NB4 (cell line): ENCODE measurements around the gene CGREF1.

Experiments
- MYC ChIP-seq: IDR thresholded peaks from 2 replicates; pipeline ENCODE4 v1.6.1; 2011; ENCODE audit warnings: low read depth, low read length
- TF ChIP-seq, protein P1 (sequence below): IDR thresholded peaks from one replicate; pipeline ENCODE4 v1.5.1; 2012; ENCODE audit warnings: low read depth, low read length
- TF ChIP-seq, protein P2 (sequence below): IDR thresholded peaks from 2 replicates; pipeline ENCODE4 v1.6.1; 2011; ENCODE audit warnings: low read depth, low read length

DNA sequence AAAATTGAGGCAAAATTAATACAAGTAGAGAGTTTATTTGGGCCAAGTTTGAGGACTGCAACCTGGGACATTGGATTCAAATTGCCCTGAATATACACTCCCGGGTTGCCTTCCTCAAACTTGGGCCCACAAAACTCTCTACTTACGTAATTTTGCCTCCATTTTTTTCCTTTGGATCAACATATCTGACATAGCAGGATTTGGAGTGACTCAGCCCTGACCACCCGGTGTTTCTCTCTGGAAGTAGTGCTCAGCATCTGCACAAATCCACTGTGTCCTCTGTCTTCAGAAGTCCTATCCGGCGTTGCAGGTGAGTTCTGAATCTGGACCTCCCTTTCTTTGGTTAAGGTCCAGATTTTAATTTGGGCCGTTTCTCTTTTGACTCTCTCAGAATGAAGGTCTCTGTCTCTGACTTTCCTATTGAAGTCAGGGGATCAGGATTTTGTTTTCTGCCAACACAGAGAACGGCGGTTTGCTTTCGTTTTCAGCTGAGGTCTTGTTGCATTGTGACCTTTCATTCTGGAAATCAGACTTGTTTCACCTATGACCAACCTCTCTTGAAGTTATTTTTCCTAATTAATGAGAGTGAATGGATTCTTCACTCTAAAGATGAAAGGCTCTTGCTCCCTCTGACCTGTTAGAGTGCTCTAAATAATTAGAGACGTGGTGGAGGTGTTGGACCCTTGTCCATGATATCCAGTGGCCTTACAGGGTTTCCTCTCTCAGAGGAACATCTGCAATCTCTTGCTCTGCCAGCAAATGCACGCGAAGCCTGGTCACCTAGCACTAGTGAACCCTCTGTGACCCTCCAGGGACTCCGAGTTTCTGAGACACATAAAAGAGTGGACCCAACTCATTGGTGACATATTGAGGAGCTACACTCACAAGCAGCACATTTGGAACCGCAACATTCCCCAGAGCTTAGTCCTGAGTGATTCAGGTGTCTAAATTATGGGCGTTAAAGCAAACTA lies 43.5 kb upstream of the CGREF1 start:
- TF ChIP-seq, protein P1, sequence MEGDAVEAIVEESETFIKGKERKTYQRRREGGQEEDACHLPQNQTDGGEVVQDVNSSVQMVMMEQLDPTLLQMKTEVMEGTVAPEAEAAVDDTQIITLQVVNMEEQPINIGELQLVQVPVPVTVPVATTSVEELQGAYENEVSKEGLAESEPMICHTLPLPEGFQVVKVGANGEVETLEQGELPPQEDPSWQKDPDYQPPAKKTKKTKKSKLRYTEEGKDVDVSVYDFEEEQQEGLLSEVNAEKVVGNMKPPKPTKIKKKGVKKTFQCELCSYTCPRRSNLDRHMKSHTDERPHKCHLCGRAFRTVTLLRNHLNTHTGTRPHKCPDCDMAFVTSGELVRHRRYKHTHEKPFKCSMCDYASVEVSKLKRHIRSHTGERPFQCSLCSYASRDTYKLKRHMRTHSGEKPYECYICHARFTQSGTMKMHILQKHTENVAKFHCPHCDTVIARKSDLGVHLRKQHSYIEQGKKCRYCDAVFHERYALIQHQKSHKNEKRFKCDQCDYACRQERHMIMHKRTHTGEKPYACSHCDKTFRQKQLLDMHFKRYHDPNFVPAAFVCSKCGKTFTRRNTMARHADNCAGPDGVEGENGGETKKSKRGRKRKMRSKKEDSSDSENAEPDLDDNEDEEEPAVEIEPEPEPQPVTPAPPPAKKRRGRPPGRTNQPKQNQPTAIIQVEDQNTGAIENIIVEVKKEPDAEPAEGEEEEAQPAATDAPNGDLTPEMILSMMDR = no peak
- TF ChIP-seq, protein P2, sequence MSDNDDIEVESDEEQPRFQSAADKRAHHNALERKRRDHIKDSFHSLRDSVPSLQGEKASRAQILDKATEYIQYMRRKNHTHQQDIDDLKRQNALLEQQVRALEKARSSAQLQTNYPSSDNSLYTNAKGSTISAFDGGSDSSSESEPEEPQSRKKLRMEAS = no peak
- TF ChIP-seq MYC = no peak
